HepG2 (cell line): Measurements from ENCODE around the gene EGF.

ENCODE experiments used
- CHD2 ChIP-seq: IDR thresholded peaks from 2 replicates; pipeline ENCODE4 v1.6.1; 2011; ENCODE audit warnings: low read depth, low read length, improper control_type of control experiment
- FOSL1 ChIP-seq: sonication (generic); formaldehyde crosslinking; IDR thresholded peaks from 2 replicates; pipeline ENCODE4 v1.9.0; 2021; ENCODE audit warnings: missing genetic modification reagents, borderline replicate concordance
- MAX ChIP-seq: IDR thresholded peaks from 2 replicates; pipeline ENCODE4 v1.6.1; 2012; ENCODE audit warnings: inconsistent platforms
- MEF2D ChIP-seq: sonication (generic); formaldehyde crosslinking; IDR thresholded peaks from 2 replicates; pipeline ENCODE4 v1.5.1; 2020; ENCODE audit warnings: mild to moderate bottlenecking, missing genetic modification reagents
- PCBP2 ChIP-seq: fragments of 200-400 bp; formaldehyde crosslinking; optimal IDR thresholded peaks from 2 replicates; pipeline ENCODE3; 2018; ENCODE audit warnings: low read length, low read depth; ENCODE audit not compliant: poor library complexity, severe bottlenecking
- POLR2AphosphoS2 ChIP-seq: IDR thresholded peaks from 2 replicates; pipeline ENCODE4 v1.6.1; 2011; ENCODE audit warnings: low read depth, low read length, improper control_type of control experiment
- ZKSCAN8 ChIP-seq: IDR thresholded peaks from 2 replicates; pipeline ENCODE4 v1.6.1; 2016; ENCODE audit warnings: borderline replicate concordance, missing genetic modification reagents, missing compliant biosample characterization
- ZNF441 ChIP-seq: sonication (generic); formaldehyde crosslinking; IDR thresholded peaks from 2 replicates; pipeline ENCODE4 v1.7.0; 2021; ENCODE audit warnings: missing genetic modification reagents, borderline replicate concordance

- TF ChIP-seq MAX (no peak), ZNF441 (CRISPR knock-in tag) (no peak), MEF2D (CRISPR knock-in tag) (no peak), PCBP2 (no peak), FOSL1 (CRISPR knock-in tag) (no peak), POLR2AphosphoS2 (no peak), CHD2 (no peak), ZKSCAN8 (CRISPR knock-in tag) (no peak)
These were observed 65.3 kb downstream of the EGF start for GRCh38 chr4:109977854-109978501.
